HepG2 (cell line): ENCODE results near the gene ZFPM1. TPM values are rescaled to one million over a fixed set of nuclear protein-coding genes. Genes with fewer than 3 reads are reported as not detected.

Experiments used
- CBX5 ChIP-seq: sonication (generic); formaldehyde crosslinking; IDR thresholded peaks from 2 replicates; pipeline ENCODE4 v1.4.0; 2020; ENCODE audit warnings: missing genetic modification reagents, borderline replicate concordance
- KDM4B ChIP-seq: sonication (generic); formaldehyde crosslinking; IDR thresholded peaks from 2 replicates; pipeline ENCODE4 v1.4.0; 2020; ENCODE audit warnings: missing genetic modification reagents
- KLF13 ChIP-seq: sonication (generic); formaldehyde crosslinking; IDR thresholded peaks from 2 replicates; pipeline ENCODE4 v1.4.0; 2020; ENCODE audit warnings: mild to moderate bottlenecking, missing genetic modification reagents
- MEF2D ChIP-seq: sonication (generic); formaldehyde crosslinking; IDR thresholded peaks from 2 replicates; pipeline ENCODE4 v1.5.1; 2020; ENCODE audit warnings: mild to moderate bottlenecking, missing genetic modification reagents
- MLLT10 ChIP-seq: sonication (generic); formaldehyde crosslinking; IDR thresholded peaks from 2 replicates; pipeline ENCODE4 v1.4.0; 2020; ENCODE audit warnings: missing genetic modification reagents
- PLRG1 ChIP-seq: fragments of 450-650 bp; conservative IDR thresholded peaks from 2 replicates; pipeline ENCODE4 v1.6.1; 2016
- SMARCE1 ChIP-seq: fragments of 450-650 bp; IDR thresholded peaks from 2 replicates; pipeline ENCODE4 v1.6.1; 2017; ENCODE audit warnings: borderline replicate concordance
- TCF7L2 ChIP-seq: IDR thresholded peaks from 2 replicates; pipeline ENCODE4 v1.6.1; 2011; ENCODE audit warnings: mild to moderate bottlenecking, low read depth, low read length, moderate library complexity
- ZFAT ChIP-seq: sonication (generic); formaldehyde crosslinking; conservative IDR thresholded peaks from 2 replicates; pipeline ENCODE4 v1.8.1; 2023; ENCODE audit warnings: missing genetic modification reagents, inconsistent platforms
- ZFP37 ChIP-seq: sonication (generic); formaldehyde crosslinking; IDR thresholded peaks from 2 replicates; pipeline ENCODE4 v1.4.0; 2020; ENCODE audit warnings: missing genetic modification reagents, borderline replicate concordance
- ZNF256 ChIP-seq: sonication (generic); formaldehyde crosslinking; conservative IDR thresholded peaks from 2 replicates; pipeline ENCODE4 v1.4.0; 2020; ENCODE audit warnings: missing genetic modification reagents
- ZNF326 ChIP-seq: sonication (generic); formaldehyde crosslinking; IDR thresholded peaks from 2 replicates; pipeline ENCODE4 v1.4.0; 2020; ENCODE audit warnings: missing genetic modification reagents, borderline replicate concordance
- ZNF333 ChIP-seq: sonication (generic); formaldehyde crosslinking; IDR thresholded peaks from 2 replicates; pipeline ENCODE4 v1.4.0; 2020; ENCODE audit warnings: mild to moderate bottlenecking, missing genetic modification reagents, borderline replicate concordance
- ZNF460 ChIP-seq: sonication (generic); formaldehyde crosslinking; IDR thresholded peaks from 2 replicates; pipeline ENCODE4 v1.5.1; 2020; ENCODE audit warnings: missing genetic modification reagents, mild to moderate bottlenecking, borderline replicate concordance
- ZNF496 ChIP-seq: sonication (generic); formaldehyde crosslinking; IDR thresholded peaks from 2 replicates; pipeline ENCODE4 v1.8.1; 2023; ENCODE audit warnings: mild to moderate bottlenecking, moderate library complexity, missing genetic modification reagents; ENCODE audit not compliant: insufficient replicate concordance
- polyA plus RNA-seq, 8 experiments: library from polyadenylated mRNA; depleted of rRNA in 3 of 8; stranded (reverse) in 7 of 8; unstranded in 1 of 8; fragments of >200 nt; fragmentation: Illumina TruSeq in 4 of 8; extraction: Trizol in 4 of 8; gene quantifications; 2 replicates each; pipeline versions ENCODE4 v1.2.1 to v1.2.3, GENCODE V29; 2011 to 2016; ENCODE audit warnings: low read depth in 4 of 8, missing spikeins in 1 of 8, mixed read lengths in 1 of 8; ENCODE audit not compliant: insufficient read depth in 1 of 8
- total RNA-seq, 5 experiments: library from RNA; depleted of rRNA; stranded (reverse); fragments of >200 nt; fragmentation: Illumina TruSeq; extraction: Trizol; gene quantifications; 2 replicates each; pipeline ENCODE4 v1.2.3, GENCODE V29; 2016; ENCODE audit warnings: low read depth in 1 of 5
- TF ChIP-seq, protein P1 (sequence below): sonication (generic); formaldehyde crosslinking; IDR thresholded peaks from 2 replicates; pipeline ENCODE4 v1.5.1; 2020; ENCODE audit warnings: mild to moderate bottlenecking, missing genetic modification reagents, borderline replicate concordance
- TF ChIP-seq, protein P2 (sequence below): sonication (generic); formaldehyde crosslinking; IDR thresholded peaks from 2 replicates; pipeline ENCODE4 v1.5.0; 2020; ENCODE audit warnings: missing genetic modification reagents, mild to moderate bottlenecking, borderline replicate concordance
- TF ChIP-seq, protein P3 (sequence below): sonication (generic); formaldehyde crosslinking; IDR thresholded peaks from 2 replicates; pipeline ENCODE4 v1.5.0; 2020; ENCODE audit warnings: mild to moderate bottlenecking, missing genetic modification reagents
- TF ChIP-seq, protein P4 (sequence below): sonication (generic); formaldehyde crosslinking; IDR thresholded peaks from 2 replicates; pipeline ENCODE4 v1.5.0; 2020; ENCODE audit warnings: missing genetic modification reagents
- TF ChIP-seq, protein P5 (sequence below): sonication (generic); formaldehyde crosslinking; IDR thresholded peaks from 2 replicates; pipeline ENCODE4 v1.5.0; 2020; ENCODE audit warnings: mild to moderate bottlenecking, missing genetic modification reagents
- TF ChIP-seq, protein P6 (sequence below): sonication (generic); formaldehyde crosslinking; IDR thresholded peaks from 2 replicates; pipeline ENCODE4 v1.4.0; 2020; ENCODE audit warnings: missing genetic modification reagents, mild to moderate bottlenecking, borderline replicate concordance

Gene ZFPM1
- total and polyA plus RNA-seq, 2 of the 13 experiments (the other 11 are each of a cell fraction or from before 2014, with no cell fraction given): 1.3 to 3.8 TPM

DNA sequence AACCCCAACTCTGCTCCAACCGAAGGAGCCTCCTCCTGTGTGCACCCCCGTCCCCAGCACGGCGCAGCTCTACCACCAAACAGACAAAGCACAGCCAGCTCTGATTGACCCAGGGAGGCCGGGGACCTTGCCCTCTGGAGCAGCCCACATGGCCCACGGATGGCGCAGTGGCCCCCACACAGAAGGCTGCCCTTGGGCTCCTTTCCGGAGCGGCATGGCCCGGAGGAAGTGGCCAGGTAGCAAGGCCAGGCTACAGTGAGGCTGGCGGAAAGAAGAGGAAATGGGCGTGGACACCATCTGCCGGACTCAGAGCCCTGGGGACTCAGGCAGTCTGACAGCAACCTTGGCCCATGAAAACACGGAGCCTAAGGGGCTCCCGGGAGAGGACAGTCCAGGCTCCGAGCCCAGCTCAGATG lies 97.2 kb downstream of the ZFPM1 start (continued):
- TF ChIP-seq, protein P1, sequence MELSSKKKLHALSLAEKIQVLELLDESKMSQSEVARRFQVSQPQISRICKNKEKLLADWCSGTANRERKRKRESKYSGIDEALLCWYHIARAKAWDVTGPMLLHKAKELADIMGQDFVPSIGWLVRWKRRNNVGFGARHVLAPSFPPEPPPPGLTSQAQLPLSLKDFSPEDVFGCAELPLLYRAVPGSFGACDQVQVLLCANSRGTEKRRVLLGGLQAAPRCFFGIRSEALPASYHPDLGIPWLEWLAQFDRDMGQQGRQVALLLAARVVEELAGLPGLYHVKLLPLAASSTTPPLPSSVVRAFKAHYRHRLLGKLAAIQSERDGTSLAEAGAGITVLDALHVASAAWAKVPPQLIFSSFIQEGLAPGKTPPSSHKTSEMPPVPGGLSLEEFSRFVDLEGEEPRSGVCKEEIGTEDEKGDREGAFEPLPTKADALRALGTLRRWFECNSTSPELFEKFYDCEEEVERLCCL (CRISPR knock-in tag): no peak
- TF ChIP-seq MLLT10 (CRISPR knock-in tag) (no peak), KDM4B (no peak), ZNF460 (no peak), KLF13 (no peak), ZNF333 (CRISPR knock-in tag) (no peak), ZNF326 (CRISPR knock-in tag) (no peak), ZNF496 (CRISPR knock-in tag) (no peak), PLRG1 (no peak), ZFP37 (no peak), TCF7L2 (no peak), MEF2D (CRISPR knock-in tag) (no peak), SMARCE1 (no peak), CBX5 (CRISPR knock-in tag) (no peak), ZFAT (CRISPR knock-in tag) (no peak), ZNF256 (CRISPR knock-in tag) (no peak)
- TF ChIP-seq, protein P2, sequence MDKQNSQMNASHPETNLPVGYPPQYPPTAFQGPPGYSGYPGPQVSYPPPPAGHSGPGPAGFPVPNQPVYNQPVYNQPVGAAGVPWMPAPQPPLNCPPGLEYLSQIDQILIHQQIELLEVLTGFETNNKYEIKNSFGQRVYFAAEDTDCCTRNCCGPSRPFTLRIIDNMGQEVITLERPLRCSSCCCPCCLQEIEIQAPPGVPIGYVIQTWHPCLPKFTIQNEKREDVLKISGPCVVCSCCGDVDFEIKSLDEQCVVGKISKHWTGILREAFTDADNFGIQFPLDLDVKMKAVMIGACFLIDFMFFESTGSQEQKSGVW: no peak
- TF ChIP-seq, protein P3, sequence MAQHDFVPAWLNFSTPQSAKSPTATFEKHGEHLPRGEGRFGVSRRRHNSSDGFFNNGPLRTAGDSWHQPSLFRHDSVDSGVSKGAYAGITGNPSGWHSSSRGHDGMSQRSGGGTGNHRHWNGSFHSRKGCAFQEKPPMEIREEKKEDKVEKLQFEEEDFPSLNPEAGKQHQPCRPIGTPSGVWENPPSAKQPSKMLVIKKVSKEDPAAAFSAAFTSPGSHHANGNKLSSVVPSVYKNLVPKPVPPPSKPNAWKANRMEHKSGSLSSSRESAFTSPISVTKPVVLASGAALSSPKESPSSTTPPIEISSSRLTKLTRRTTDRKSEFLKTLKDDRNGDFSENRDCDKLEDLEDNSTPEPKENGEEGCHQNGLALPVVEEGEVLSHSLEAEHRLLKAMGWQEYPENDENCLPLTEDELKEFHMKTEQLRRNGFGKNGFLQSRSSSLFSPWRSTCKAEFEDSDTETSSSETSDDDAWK: no peak
- TF ChIP-seq, protein P4, sequence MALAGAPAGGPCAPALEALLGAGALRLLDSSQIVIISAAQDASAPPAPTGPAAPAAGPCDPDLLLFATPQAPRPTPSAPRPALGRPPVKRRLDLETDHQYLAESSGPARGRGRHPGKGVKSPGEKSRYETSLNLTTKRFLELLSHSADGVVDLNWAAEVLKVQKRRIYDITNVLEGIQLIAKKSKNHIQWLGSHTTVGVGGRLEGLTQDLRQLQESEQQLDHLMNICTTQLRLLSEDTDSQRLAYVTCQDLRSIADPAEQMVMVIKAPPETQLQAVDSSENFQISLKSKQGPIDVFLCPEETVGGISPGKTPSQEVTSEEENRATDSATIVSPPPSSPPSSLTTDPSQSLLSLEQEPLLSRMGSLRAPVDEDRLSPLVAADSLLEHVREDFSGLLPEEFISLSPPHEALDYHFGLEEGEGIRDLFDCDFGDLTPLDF: no peak
- TF ChIP-seq, protein P5, sequence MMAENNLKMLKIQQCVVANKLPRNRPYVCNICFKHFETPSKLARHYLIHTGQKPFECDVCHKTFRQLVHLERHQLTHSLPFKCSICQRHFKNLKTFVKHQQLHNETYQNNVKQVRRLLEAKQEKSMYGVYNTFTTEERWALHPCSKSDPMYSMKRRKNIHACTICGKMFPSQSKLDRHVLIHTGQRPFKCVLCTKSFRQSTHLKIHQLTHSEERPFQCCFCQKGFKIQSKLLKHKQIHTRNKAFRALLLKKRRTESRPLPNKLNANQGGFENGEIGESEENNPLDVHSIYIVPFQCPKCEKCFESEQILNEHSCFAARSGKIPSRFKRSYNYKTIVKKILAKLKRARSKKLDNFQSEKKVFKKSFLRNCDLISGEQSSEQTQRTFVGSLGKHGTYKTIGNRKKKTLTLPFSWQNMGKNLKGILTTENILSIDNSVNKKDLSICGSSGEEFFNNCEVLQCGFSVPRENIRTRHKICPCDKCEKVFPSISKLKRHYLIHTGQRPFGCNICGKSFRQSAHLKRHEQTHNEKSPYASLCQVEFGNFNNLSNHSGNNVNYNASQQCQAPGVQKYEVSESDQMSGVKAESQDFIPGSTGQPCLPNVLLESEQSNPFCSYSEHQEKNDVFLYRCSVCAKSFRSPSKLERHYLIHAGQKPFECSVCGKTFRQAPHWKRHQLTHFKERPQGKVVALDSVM (CRISPR knock-in tag): no peak
- TF ChIP-seq, protein P6, sequence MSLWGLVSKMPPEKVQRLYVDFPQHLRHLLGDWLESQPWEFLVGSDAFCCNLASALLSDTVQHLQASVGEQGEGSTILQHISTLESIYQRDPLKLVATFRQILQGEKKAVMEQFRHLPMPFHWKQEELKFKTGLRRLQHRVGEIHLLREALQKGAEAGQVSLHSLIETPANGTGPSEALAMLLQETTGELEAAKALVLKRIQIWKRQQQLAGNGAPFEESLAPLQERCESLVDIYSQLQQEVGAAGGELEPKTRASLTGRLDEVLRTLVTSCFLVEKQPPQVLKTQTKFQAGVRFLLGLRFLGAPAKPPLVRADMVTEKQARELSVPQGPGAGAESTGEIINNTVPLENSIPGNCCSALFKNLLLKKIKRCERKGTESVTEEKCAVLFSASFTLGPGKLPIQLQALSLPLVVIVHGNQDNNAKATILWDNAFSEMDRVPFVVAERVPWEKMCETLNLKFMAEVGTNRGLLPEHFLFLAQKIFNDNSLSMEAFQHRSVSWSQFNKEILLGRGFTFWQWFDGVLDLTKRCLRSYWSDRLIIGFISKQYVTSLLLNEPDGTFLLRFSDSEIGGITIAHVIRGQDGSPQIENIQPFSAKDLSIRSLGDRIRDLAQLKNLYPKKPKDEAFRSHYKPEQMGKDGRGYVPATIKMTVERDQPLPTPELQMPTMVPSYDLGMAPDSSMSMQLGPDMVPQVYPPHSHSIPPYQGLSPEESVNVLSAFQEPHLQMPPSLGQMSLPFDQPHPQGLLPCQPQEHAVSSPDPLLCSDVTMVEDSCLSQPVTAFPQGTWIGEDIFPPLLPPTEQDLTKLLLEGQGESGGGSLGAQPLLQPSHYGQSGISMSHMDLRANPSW (CRISPR knock-in tag): no peak
